ENCODE data around the gene IQCF2. TPM values are rescaled to one million over a fixed set of nuclear protein-coding genes. Genes with fewer than 3 reads are reported as not detected.

Gene IQCF2
- polyA plus RNA-seq, 3 donors, result not detected

Other genes with a start within 250 kb of the IQCF2 start
- 10 to 100 TPM; 47.3 to 57.1 (median 48.4) TPM for gene TEX264, start 190.4 kb upstream of the IQCF2 start, polyA plus RNA-seq
- under 1 TPM; 0.14 to 0.22 (median 0.21) TPM for gene GRM2, start 154.5 kb upstream of the IQCF2 start, polyA plus RNA-seq
- not detected for gene IQCF6, start 82.4 kb upstream of the IQCF2 start, polyA plus RNA-seq
- not detected for gene IQCF5, start 14.0 kb downstream of the IQCF2 start, polyA plus RNA-seq
- gene IQCF1, start 41.7 kb downstream of the IQCF2 start, polyA plus RNA-seq, result not detected
- gene RRP9, start 80.3 kb downstream of the IQCF2 start, polyA plus RNA-seq, result 10 to 100 TPM; 16.5 to 35.7 (median 18.0) TPM
- gene PARP3, start 80.7 kb downstream of the IQCF2 start, polyA plus RNA-seq, result 10 to 100 TPM in 2 of 3 donors, 1 to 10 TPM in 1; 5.0 to 25.5 (median 19.6) TPM
- under 1 TPM in 2 of 3 donors, not detected in 1; 0.07 to 0.28 TPM for gene GPR62, start 93.8 kb downstream of the IQCF2 start, polyA plus RNA-seq
- gene PCBP4, start 105.8 kb downstream of the IQCF2 start, polyA plus RNA-seq, result 10 to 100 TPM; 11.7 to 46.0 (median 18.9) TPM
- 100 to 1,000 TPM in 2 of 3 donors, 10 to 100 TPM in 1; 50.8 to 128 (median 118) TPM for gene ABHD14B, start 112.4 kb downstream of the IQCF2 start, polyA plus RNA-seq
- 10 to 100 TPM; 17.2 to 48.4 (median 46.1) TPM for gene ABHD14A, start 113.4 kb downstream of the IQCF2 start, polyA plus RNA-seq
- 10 to 100 TPM; 22.6 to 73.7 (median 46.8) TPM for gene ACY1, start 121.9 kb downstream of the IQCF2 start, polyA plus RNA-seq
- gene RPL29, start 134.3 kb downstream of the IQCF2 start, polyA plus RNA-seq, result 1,000 to 10,000 TPM; 1,845 to 3,201 (median 3,021) TPM
- gene DUSP7, start 195.0 kb downstream of the IQCF2 start, polyA plus RNA-seq, result 1 to 10 TPM; 3.2 to 10.0 (median 9.4) TPM

All from adipose tissue (tissue), 3 donors.